HepG2 (cell line): Measurements from ENCODE around the gene CAMK1D. TPM values are rescaled to one million over a fixed set of nuclear protein-coding genes. Genes with fewer than 3 reads are reported as not detected.

Experiments used
- ATAC-seq: fragments of 200-7000 bp; cut with Tn5 transposase; 3 replicates; pipeline ENCODE4 v1.9.1; 2020; ENCODE audit warnings: mild to moderate bottlenecking, moderate library complexity
- BruUV-seq: library from RNA; stranded (reverse); fragments of 400-500 nt; replicated peaks from 2 replicates; lab custom pipeline; 2021; lab: Mats Ljungman, UMichigan
- CTCF ChIA-PET: fragments of 300-600 bp; formaldehyde crosslinking; extraction: SDS; loops from one replicate; lab custom pipeline; 2021; ENCODE audit warnings: low total read pairs, inconsistent platforms, low intra/inter-chr PET ratio; lab: Yijun Ruan, JAX
- POLR2A ChIA-PET: fragments of 350-600 bp; sonication (Branson Sonifier 250); formaldehyde crosslinking; loops from one replicate; lab custom pipeline; 2020; ENCODE audit warnings: antibody characterized with exemption, inconsistent platforms; lab: Yijun Ruan, JAX
- DNase-seq: peaks from one replicate; pipeline ENCODE4 v3.0.0-alpha.2; 2015; ENCODE audit warnings: low spot score
- FAIRE-seq: peaks from 3 replicates; lab custom pipeline; 2011; peaks lifted over from hg19 to GRCh38; lab: Jason Lieb, UNC
- H2AFZ ChIP-seq: one replicate; pipeline ENCODE4 v1.6.1; 2011; ENCODE audit warnings: low read length, inconsistent platforms
- H3K27ac ChIP-seq: fragments of 300-600 bp; 3 replicates; pipeline ENCODE4 v1.8.0; 2011; ENCODE audit warnings: mixed run types, mild to moderate bottlenecking, mixed read lengths, low read length, inconsistent platforms; ENCODE audit not compliant: insufficient read depth; ENCODE audit errors: extremely low read length
- H3K27me3 ChIP-seq, 2 experiments: fragments of 200-600 bp in 1 of 2; 2 replicates in 1 of 2; 3 replicates in 1 of 2; pipeline versions ENCODE4 v1.6.0 to v1.8.0; 2011; ENCODE audit warnings: low read length in 2 of 2, mild to moderate bottlenecking in 2 of 2, moderate library complexity in 2 of 2, inconsistent platforms in 1 of 2; ENCODE audit not compliant: insufficient read depth in 2 of 2, control insufficient read depth in 1 of 2
- H3K36me3 ChIP-seq, 2 experiments: fragments of 200-600 bp in 1 of 2; replicated peaks in 1 of 2; 2 replicates in 1 of 2; 3 replicates in 1 of 2; pipeline versions ENCODE4 v1.5.1 to v1.8.0; 2011; ENCODE audit warnings: low read length in 2 of 2, inconsistent platforms in 1 of 2; ENCODE audit not compliant: insufficient read depth in 2 of 2, control insufficient read depth in 1 of 2
- H3K4me1 ChIP-seq: 2 replicates; pipeline ENCODE4 v1.5.1; 2012; ENCODE audit warnings: low read length, inconsistent platforms; ENCODE audit not compliant: insufficient read depth
- H3K4me2 ChIP-seq: 2 replicates; pipeline ENCODE4 v1.6.0; 2011; ENCODE audit warnings: low read depth, low read length, inconsistent platforms
- H3K4me3 ChIP-seq, 3 experiments: fragments of 200-600 bp in 1 of 3; sonication (generic), shearing (Covaris generic) in 1 of 3; replicated peaks in 1 of 3; 2 replicates each; pipeline ENCODE4 v1.5.1; 2011 to 2016; ENCODE audit warnings: low read length in 3 of 3, inconsistent platforms in 2 of 3, low read depth in 2 of 3, mild to moderate bottlenecking in 2 of 3, control low read depth in 1 of 3, mixed read lengths in 1 of 3; ENCODE audit not compliant: insufficient read depth in 1 of 3
- H3K79me2 ChIP-seq: one replicate; pipeline ENCODE4 v1.6.1; 2011; ENCODE audit warnings: low read length, inconsistent platforms; ENCODE audit not compliant: insufficient read depth
- H3K9ac ChIP-seq: 2 replicates; pipeline ENCODE4 v1.6.0; 2011; ENCODE audit warnings: mild to moderate bottlenecking, low read depth, low read length, inconsistent platforms; ENCODE audit not compliant: insufficient read depth
- H3K9me3 ChIP-seq: 2 replicates; pipeline ENCODE4 v1.5.1; 2012; ENCODE audit warnings: mild to moderate bottlenecking, low read length
- H4K20me1 ChIP-seq: 2 replicates; pipeline ENCODE4 v1.6.0; 2011; ENCODE audit warnings: inconsistent platforms, mild to moderate bottlenecking, low read length, moderate library complexity; ENCODE audit not compliant: insufficient read depth
- GTF3A ChIP-seq: sonication (generic); formaldehyde crosslinking; conservative IDR thresholded peaks from 2 replicates; pipeline ENCODE4 v1.4.0; 2020; ENCODE audit warnings: mild to moderate bottlenecking, missing genetic modification reagents
- HNF4G ChIP-seq, 2 experiments: sonication (generic) in 1 of 2; formaldehyde crosslinking in 1 of 2; IDR thresholded peaks; 2 replicates each; pipeline versions ENCODE4 v1.4.0 to v1.6.1; 2011 to 2020; ENCODE audit warnings: borderline replicate concordance in 2 of 2, low read depth in 2 of 2, mild to moderate bottlenecking in 2 of 2, low read length in 1 of 2, missing genetic modification reagents in 1 of 2, moderate library complexity in 1 of 2
- MEF2D ChIP-seq: sonication (generic); formaldehyde crosslinking; IDR thresholded peaks from 2 replicates; pipeline ENCODE4 v1.5.1; 2020; ENCODE audit warnings: mild to moderate bottlenecking, missing genetic modification reagents
- MYNN ChIP-seq: sonication (generic); formaldehyde crosslinking; IDR thresholded peaks from 2 replicates; pipeline ENCODE4 v1.4.0; 2020; ENCODE audit warnings: mild to moderate bottlenecking, low read depth, missing genetic modification reagents
- ZNF333 ChIP-seq: sonication (generic); formaldehyde crosslinking; IDR thresholded peaks from 2 replicates; pipeline ENCODE4 v1.4.0; 2020; ENCODE audit warnings: mild to moderate bottlenecking, missing genetic modification reagents, borderline replicate concordance
- ZNF460 ChIP-seq: sonication (generic); formaldehyde crosslinking; IDR thresholded peaks from 2 replicates; pipeline ENCODE4 v1.5.1; 2020; ENCODE audit warnings: missing genetic modification reagents, mild to moderate bottlenecking, borderline replicate concordance
- ZNF790 ChIP-seq: sonication (generic); formaldehyde crosslinking; IDR thresholded peaks from 2 replicates; pipeline ENCODE4 v1.8.0; 2022; ENCODE audit warnings: missing genetic modification reagents, mild to moderate bottlenecking, borderline replicate concordance
- WGBS: methylation state at CpG from one replicate; pipeline ENCODE4 v1.1.6; 2017; ENCODE audit warnings: low lambda C conversion rate; 5-methylcytosine and 5-hydroxymethylcytosine counted together
- in situ Hi-C: cut with HindIII; loops from 2 replicates; pipeline ENCODE4 v1.10.0; 2017; ENCODE audit warnings: low pct_unique_long_range_greater_than_20kb; ENCODE audit not compliant: extremely low pct_ligation_motif_present
- intact Hi-C: fragments of 100-400 bp; cut with micrococcal nuclease; formaldehyde crosslinking; loops from one replicate; pipeline ENCODE4 v1.10.0; 2022; ENCODE audit not compliant: unreplicated experiment
- polyA plus RNA-seq, 8 experiments: library from polyadenylated mRNA; depleted of rRNA in 3 of 8; stranded (reverse) in 7 of 8; unstranded in 1 of 8; fragments of >200 nt; fragmentation: Illumina TruSeq in 4 of 8; extraction: Trizol in 4 of 8; gene quantifications; 2 replicates each; pipeline versions ENCODE4 v1.2.1 to v1.2.3, GENCODE V29; 2011 to 2016; ENCODE audit warnings: low read depth in 4 of 8, missing spikeins in 1 of 8, mixed read lengths in 1 of 8; ENCODE audit not compliant: insufficient read depth in 1 of 8
- total RNA-seq, 5 experiments: library from RNA; depleted of rRNA; stranded (reverse); fragments of >200 nt; fragmentation: Illumina TruSeq; extraction: Trizol; gene quantifications; 2 replicates each; pipeline ENCODE4 v1.2.3, GENCODE V29; 2016; ENCODE audit warnings: low read depth in 1 of 5
- TF ChIP-seq, protein P1 (sequence below): sonication (generic); formaldehyde crosslinking; IDR thresholded peaks from 2 replicates; pipeline ENCODE4 v1.5.0; 2020; ENCODE audit warnings: mild to moderate bottlenecking, missing genetic modification reagents

The CAMK1D gene
- total and polyA plus RNA-seq, 2 of the 13 experiments (the other 11 are each of a cell fraction or from before 2014, with no cell fraction given): under 0.01 TPM; not detected in 1

GRCh38 chr10:12655940-12656339 is 306.6 kb downstream of the CAMK1D start:
- in situ Hi-C loops: loop anchor here (10.0 kb wide), 1 partner anchor 391 kb away; no protein-coding TSS in a partner anchor

More at GRCh38 chr10:12655940-12656339, 306.6 kb downstream of the CAMK1D start:
- POLR2A ChIA-PET: interaction anchor here (1.0 kb wide), 1 partner anchor 393 kb away, joined by 3 read pairs; no protein-coding TSS in a partner anchor
- H4K20me1 ChIP-seq: no peaks in the 10 kb centered on the region
- no peaks in the 10 kb centered on the region; a peak in 1 of 5 replicates for H3K27me3 ChIP-seq
- no peak overlapping the region for H3K4me3 ChIP-seq
- no peak overlapping the region for H2AFZ ChIP-seq
- TF ChIP-seq ZNF790 (CRISPR knock-in tag) (no peak), MEF2D (CRISPR knock-in tag) (no peak), ZNF333 (CRISPR knock-in tag) (no peak), ZNF460 (no peak), MYNN (no peak), GTF3A (CRISPR knock-in tag) (no peak), HNF4G (IDR thresholded peaks at IDR 0.05; ENCODE audit: borderline replicate concordance, low read depth, low read length) (no peak), HNF4G (CRISPR knock-in tag; IDR thresholded peaks at IDR 0.05; ENCODE audit: borderline replicate concordance, low read depth) (no peak)
- TF ChIP-seq, protein P1, sequence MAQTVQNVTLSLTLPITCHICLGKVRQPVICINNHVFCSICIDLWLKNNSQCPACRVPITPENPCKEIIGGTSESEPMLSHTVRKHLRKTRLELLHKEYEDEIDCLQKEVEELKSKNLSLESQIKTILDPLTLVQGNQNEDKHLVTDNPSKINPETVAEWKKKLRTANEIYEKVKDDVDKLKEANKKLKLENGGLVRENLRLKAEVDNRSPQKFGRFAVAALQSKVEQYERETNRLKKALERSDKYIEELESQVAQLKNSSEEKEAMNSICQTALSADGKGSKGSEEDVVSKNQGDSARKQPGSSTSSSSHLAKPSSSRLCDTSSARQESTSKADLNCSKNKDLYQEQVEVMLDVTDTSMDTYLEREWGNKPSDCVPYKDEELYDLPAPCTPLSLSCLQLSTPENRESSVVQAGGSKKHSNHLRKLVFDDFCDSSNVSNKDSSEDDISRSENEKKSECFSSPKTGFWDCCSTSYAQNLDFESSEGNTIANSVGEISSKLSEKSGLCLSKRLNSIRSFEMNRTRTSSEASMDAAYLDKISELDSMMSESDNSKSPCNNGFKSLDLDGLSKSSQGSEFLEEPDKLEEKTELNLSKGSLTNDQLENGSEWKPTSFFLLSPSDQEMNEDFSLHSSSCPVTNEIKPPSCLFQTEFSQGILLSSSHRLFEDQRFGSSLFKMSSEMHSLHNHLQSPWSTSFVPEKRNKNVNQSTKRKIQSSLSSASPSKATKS (CRISPR knock-in tag): no peak
- TF ChIP-seq, all 625 proteins: peak for 0
- FAIRE-seq (no peak), DNase-seq (no peak), ATAC-seq (no peak)
- CTCF ChIA-PET: interaction anchor here (0.8 to 2.1 kb wide), 3 partner anchors 392 to 441 kb away, joined by 3 to 10 read pairs (median 9); no protein-coding TSS in a partner anchor
- no TSS peak for BruUV-seq
- Histone ChIP-seq H3K36me3 (no peaks in the 10 kb centered on the region), H3K4me2 (no peak overlapping the region), H3K4me1 (no peaks in the 10 kb centered on the region), H3K79me2 (no peaks in the 10 kb centered on the region), H3K9ac (no peak overlapping the region), H3K9me3 (no peaks in the 10 kb centered on the region), H3K27ac (no peak overlapping the region)
- WGBS: 0% methylated on average over 2 of the region's 2 CpGs
- intact Hi-C loops: loop anchor here (1.0 kb wide), 1 partner anchor 392 kb away; no protein-coding TSS in a partner anchor
